HG03565 (cell line): ENCODE results near the gene RIPOR3.
"Not testable (repeated sequence)": the region's sequence is repeated elsewhere in the genome, so short reads cannot be mapped to it uniquely, and the experiment has no call there.

ENCODE experiments used
- ATAC-seq: cut with Tn5 transposase; IDR thresholded peaks from one replicate; pipeline ENCODE4 v1.9.1; 2021; ENCODE audit warnings: mild to moderate bottlenecking, moderate library complexity; ENCODE audit not compliant: unreplicated experiment

The RIPOR3 gene

GRCh38 chr20:50635014-50635557 is 56.3 kb downstream of the RIPOR3 start:
- ATAC-seq, result no peak

- no peak for ATAC-seq
Observed at GRCh38 chr20:50634191-50634590, 57.2 kb downstream of the RIPOR3 start.

- no peak for ATAC-seq
Observed at GRCh38 chr20:50633361-50633760, 58.0 kb downstream of the RIPOR3 start.

- ATAC-seq, result no peak
Observed at GRCh38 chr20:50632701-50633100, 58.6 kb downstream of the RIPOR3 start.

- no peak for ATAC-seq
Observed at GRCh38 chr20:50632236-50632635, 59.1 kb downstream of the RIPOR3 start.

GRCh38 chr20:50630578-50631263 is 60.6 kb downstream of the RIPOR3 start:
- ATAC-seq, result no peak

GRCh38 chr20:50629670-50630045 is 61.7 kb downstream of the RIPOR3 start:
- ATAC-seq, result no peak

- ATAC-seq, result no peak
Observed at GRCh38 chr20:50628853-50629669, 62.3 kb downstream of the RIPOR3 start.

- no peak for ATAC-seq
Observed at GRCh38 chr20:50628332-50628731, 63.0 kb downstream of the RIPOR3 start.

GRCh38 chr20:50627747-50628146 is 63.6 kb downstream of the RIPOR3 start:
- ATAC-seq, result no peak

GRCh38 chr20:50625986-50626677 is 65.2 kb downstream of the RIPOR3 start:
- ATAC-seq, result no peak

GRCh38 chr20:50624351-50625016 is 66.9 kb downstream of the RIPOR3 start:
- no peak for ATAC-seq

GRCh38 chr20:50621068-50621665 is 70.2 kb downstream of the RIPOR3 start:
- ATAC-seq, result no peak

- ATAC-seq, result not testable (repeated sequence)
Observed at GRCh38 chr20:50620459-50620858, 70.9 kb downstream of the RIPOR3 start.

- ATAC-seq, result no peak
Observed at GRCh38 chr20:50618537-50618936, 72.8 kb downstream of the RIPOR3 start.

- no peak for ATAC-seq
Observed at GRCh38 chr20:50617022-50617421, 74.3 kb downstream of the RIPOR3 start.

- no peak for ATAC-seq
Observed at GRCh38 chr20:50615407-50615806, 75.9 kb downstream of the RIPOR3 start.

GRCh38 chr20:50613438-50614169 is 77.7 kb downstream of the RIPOR3 start:
- ATAC-seq, result no peak

- ATAC-seq, result no peak
Observed at GRCh38 chr20:50611128-50611810, 80.1 kb downstream of the RIPOR3 start.
